Lower leg skin (tissue), 4 donors: Measurements from ENCODE around the gene CES3. TPM values are rescaled to one million over a fixed set of nuclear protein-coding genes. Genes with fewer than 3 reads are reported as not detected.
"Not testable (repeated sequence)": the region's sequence is repeated elsewhere in the genome, so short reads cannot be mapped to it uniquely, and the experiment has no call there.

Source experiments
- DNase-seq, 2 donors: peaks; one replicate each; pipeline ENCODE4 v3.0.0-alpha.2; 2019; ENCODE audit warnings: low spot score in 2 of 2
- H3K4me3 ChIP-seq: fragments of 200-600 bp; sonication (generic); 2 replicates; pipeline ENCODE4 v1.5.1; 2017; ENCODE audit warnings: mild to moderate bottlenecking, low read depth; ENCODE audit not compliant: poor library complexity, severe bottlenecking
- POLR2A ChIP-seq, 2 donors: fragments of 450-650 bp; IDR thresholded peaks; one replicate each; pipeline ENCODE4 v1.6.1; 2016 to 2017; ENCODE audit warnings: antibody characterized with exemption in 2 of 2, mild to moderate bottlenecking in 1 of 2, moderate library complexity in 1 of 2
- WGBS, 2 donors: methylation state at CpG; one replicate each; pipeline ENCODE4 v1.1.5; 2018; 5-methylcytosine and 5-hydroxymethylcytosine counted together
- intact Hi-C: fragments of 100-400 bp; cut with DNase I; formaldehyde crosslinking; loops from one replicate; pipeline ENCODE4 v1.15.0; 2023; ENCODE audit warnings: low total_unique reads
- total RNA-seq, 4 donors: library from RNA; depleted of rRNA; stranded (reverse); fragments of >200 nt; gene quantifications; one replicate each; pipeline ENCODE4 v1.1.0, GENCODE V29; 2016
- TF ChIP-seq, protein P1 (sequence below), 3 donors: fragments of 450-650 bp; IDR thresholded peaks; one replicate each; pipeline ENCODE4 v1.5.1; 2016; ENCODE audit warnings: antibody characterized with exemption in 3 of 3, mild to moderate bottlenecking in 3 of 3, moderate library complexity in 2 of 3

CES3 gene
- total RNA-seq, 4 donors from 2014 or later: 0.59 to 1.3 (median 1.2) TPM

DNA sequence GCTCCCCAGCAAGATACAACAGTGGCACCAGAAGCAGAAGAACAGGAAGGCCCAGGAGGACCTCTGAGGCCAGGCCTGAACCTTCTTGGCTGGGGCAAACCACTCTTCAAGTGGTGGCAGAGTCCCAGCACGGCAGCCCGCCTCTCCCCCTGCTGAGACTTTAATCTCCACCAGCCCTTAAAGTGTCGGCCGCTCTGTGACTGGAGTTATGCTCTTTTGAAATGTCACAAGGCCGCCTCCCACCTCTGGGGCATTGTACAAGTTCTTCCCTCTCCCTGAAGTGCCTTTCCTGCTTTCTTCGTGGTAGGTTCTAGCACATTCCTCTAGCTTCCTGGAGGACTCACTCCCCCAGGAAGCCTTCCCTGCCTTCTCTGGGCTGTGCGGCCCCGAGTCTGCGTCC is 11.9 kb downstream of the CES3 start:
- DNase-seq: no peak
- intact Hi-C loops: loop anchor here (10.0 kb wide), 1 partner anchor 78 kb away; no protein-coding TSS in a partner anchor
- H3K4me3 ChIP-seq: no peak overlapping the region
- TF ChIP-seq, protein P1, sequence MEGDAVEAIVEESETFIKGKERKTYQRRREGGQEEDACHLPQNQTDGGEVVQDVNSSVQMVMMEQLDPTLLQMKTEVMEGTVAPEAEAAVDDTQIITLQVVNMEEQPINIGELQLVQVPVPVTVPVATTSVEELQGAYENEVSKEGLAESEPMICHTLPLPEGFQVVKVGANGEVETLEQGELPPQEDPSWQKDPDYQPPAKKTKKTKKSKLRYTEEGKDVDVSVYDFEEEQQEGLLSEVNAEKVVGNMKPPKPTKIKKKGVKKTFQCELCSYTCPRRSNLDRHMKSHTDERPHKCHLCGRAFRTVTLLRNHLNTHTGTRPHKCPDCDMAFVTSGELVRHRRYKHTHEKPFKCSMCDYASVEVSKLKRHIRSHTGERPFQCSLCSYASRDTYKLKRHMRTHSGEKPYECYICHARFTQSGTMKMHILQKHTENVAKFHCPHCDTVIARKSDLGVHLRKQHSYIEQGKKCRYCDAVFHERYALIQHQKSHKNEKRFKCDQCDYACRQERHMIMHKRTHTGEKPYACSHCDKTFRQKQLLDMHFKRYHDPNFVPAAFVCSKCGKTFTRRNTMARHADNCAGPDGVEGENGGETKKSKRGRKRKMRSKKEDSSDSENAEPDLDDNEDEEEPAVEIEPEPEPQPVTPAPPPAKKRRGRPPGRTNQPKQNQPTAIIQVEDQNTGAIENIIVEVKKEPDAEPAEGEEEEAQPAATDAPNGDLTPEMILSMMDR (IDR thresholded peaks at IDR 0.05): no peak
- WGBS, 2 donors: 78 to 82% methylated on average over 9 of the region's 9 CpGs

DNA sequence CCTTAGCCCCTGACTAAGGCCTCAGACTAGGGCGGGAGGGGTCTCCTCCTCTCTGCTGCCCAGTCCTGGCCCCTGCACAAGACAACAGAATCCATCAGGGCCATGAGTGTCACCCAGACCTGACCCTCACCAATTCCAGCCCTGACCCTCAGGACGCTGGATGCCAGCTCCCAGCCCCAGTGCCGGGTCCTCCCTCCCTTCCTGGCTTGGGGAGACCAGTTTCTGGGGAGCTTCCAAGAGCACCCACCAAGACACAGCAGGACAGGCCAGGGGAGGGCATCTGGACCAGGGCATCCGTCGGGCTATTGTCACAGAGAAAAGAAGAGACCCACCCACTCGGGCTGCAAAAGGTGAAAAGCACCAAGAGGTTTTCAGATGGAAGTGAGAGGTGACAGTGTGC is 12.7 kb downstream of the CES3 start:
- DNase-seq: no peak
- no peak for TF ChIP-seq POLR2A (IDR thresholded peaks at IDR 0.05)
- TF ChIP-seq, protein P1 (IDR thresholded peaks at IDR 0.05): no peak
- no peak overlapping the region for H3K4me3 ChIP-seq
- 83 to 90% methylated on average over 3 to 6 of the region's 6 CpGs for WGBS, 2 donors
- intact Hi-C loops: loop anchor here (10.0 kb wide), 1 partner anchor 79 kb away; no protein-coding TSS in a partner anchor

DNA sequence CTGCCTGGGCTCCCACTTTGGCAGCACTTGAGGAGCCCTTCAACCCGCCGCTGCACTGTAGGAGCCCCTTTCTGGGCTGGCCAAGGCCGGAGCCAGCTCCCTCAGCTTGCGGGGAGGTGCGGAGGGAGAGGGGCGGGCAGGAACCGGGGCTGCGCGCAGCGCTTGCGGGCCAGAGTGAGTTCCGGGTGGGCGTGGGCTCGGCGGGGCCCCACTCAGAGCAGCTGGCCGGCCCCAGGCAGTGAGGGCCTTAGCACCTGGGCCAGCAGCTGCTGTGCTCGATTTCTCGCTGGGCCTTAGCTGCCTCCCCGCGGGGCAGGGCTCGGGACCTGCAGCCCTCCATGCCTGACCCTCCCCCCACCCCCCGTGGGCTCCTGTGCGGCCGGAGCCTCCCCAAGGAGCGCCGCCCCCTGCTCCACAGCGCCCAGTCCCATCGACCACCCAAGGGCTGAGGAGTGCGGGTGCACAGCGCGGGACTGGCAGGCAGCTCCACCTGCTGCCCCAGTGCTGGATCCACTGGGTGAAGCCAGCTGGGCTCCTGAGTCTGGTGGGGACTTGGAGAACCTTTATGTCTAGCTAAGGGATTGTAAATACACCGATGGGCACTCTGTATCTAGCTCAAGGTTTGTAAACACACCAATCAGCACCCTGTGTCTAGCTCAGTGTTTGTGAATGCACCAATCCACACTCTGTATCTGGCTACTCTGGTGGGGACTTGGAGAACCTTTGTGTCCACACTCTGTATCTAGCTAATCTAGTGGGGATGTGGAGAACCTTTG is 13.3 kb downstream of the CES3 start:
- H3K4me3 ChIP-seq, DNase-seq: not testable (repeated sequence)
- WGBS, 2 donors: 81 to 89% methylated on average over 17 to 20 of the region's 32 CpGs
- intact Hi-C loops: loop anchor here (10.0 kb wide), 1 partner anchor 80 kb away; no protein-coding TSS in a partner anchor

DNA sequence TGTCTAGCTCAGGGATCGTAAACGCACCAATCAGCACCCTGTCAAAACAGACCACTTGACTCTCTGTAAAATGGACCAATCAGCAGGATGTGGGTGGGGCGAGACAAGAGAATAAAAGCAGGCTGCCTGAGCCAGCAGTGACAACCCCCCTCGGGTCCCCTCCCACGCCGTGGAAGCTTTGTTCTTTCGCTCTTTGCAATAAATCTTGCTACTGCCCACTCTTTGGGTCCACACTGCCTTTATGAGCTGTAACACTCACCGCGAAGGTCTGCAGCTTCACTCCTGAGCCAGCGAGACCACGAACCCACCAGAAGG is 13.8 kb downstream of the CES3 start:
- intact Hi-C loops: loop anchor here (5.0 to 10.0 kb wide), 2 partner anchors 80 to 182 kb away; partner anchors contain the start of genes FBXL8 and TRADD
- WGBS, 2 donors: 59 to 60% methylated on average over 11 of the region's 11 CpGs
- H3K4me3 ChIP-seq, DNase-seq: not testable (repeated sequence)

DNA sequence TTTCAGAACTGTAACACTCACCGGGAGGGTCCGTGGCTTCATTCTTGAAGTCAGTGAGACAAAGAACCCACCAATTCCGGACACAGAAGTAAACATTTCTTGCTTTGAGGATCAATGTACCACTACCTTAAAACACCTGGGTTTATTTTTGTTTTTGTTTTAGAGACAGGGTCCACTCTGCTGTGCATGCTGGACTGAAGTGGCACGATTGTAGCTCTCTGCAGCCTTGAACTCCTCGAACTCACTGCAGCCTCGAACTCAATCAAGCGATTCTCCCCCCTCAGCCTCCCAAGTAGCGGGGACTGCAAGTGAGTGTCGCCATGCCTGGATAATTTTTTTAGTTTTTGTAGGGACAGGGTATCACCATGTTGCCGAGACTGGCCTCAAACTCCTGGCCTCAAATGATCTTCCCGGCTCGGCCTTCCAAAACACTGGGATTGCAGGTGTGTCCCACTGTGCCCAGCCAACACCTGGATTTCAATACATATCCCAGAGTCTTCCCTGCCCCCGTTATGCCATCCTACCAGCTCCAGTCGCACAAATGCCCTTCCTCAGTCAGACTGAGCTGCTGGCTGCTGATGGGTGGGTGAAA is 14.3 kb downstream of the CES3 start:
- H3K4me3 ChIP-seq: no peak overlapping the region
- intact Hi-C loops: loop anchor here (5.0 to 10.0 kb wide), 2 partner anchors 81 to 182 kb away; partner anchors contain the start of genes FBXL8 and TRADD
- no peak for TF ChIP-seq POLR2A (IDR thresholded peaks at IDR 0.05)
- TF ChIP-seq, protein P1 (IDR thresholded peaks at IDR 0.05): no peak
- DNase-seq: no peak
- whole genome bisulfite sequencing, 2 donors: 86 to 88% methylated on average over 14 of the region's 14 CpGs

DNA sequence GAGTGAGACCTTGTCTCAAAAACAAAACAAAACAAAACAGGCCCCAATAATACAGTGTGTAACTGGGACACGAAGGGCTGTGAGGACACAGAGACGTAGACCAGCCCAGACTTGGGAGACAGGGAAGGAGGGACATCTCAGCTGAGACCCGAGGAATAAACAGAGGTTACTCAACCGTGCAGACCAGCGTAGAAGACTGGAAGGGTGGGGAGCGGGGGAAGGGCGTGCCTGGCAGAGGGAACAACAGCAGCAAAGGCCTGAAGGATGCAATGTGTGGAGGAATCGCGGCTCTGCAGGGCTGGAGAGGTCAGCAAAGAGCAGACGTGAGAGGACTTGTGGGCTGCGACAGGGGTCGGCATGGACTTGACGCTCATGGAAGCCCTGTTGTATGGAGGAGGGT is 15.7 kb downstream of the CES3 start:
- 55 to 56% methylated on average over 13 of the region's 13 CpGs for WGBS, 2 donors
- H3K4me3 ChIP-seq: no peak overlapping the region
- intact Hi-C loops: loop anchor here (5.0 to 10.0 kb wide), 2 partner anchors 82 to 181 kb away; partner anchors contain the start of genes FBXL8 and TRADD
- no peak for TF ChIP-seq POLR2A (IDR thresholded peaks at IDR 0.05)
- TF ChIP-seq, protein P1 (IDR thresholded peaks at IDR 0.05): no peak
- no peak for DNase-seq
